ENCODE measurements around the gene LIMS1.
"Not testable (repeated sequence)": the region's sequence is repeated elsewhere in the genome, so short reads cannot be mapped to it uniquely, and the experiment has no call there.

DNA sequence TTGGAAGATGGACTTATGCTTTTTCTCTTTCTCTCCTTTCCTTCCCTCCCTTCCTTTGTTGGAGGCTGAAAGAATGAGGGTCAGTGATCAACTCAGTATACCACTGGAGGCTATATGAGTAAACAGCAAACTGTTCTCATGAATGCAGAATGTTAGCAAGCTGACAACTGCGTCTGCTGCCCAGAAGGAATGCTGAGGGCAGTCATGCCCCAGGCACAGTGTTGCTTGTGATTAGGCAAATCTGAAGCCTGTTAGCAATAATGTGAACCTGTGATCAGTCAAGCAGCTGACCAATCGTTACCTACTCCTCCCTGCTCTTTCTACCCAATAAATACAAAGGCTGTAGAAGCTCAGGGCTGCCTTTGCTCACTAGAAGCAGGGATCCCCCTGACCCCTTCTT lies 22.3 kb downstream of the LIMS1 start:
- TF ChIP-seq, protein P1, sequence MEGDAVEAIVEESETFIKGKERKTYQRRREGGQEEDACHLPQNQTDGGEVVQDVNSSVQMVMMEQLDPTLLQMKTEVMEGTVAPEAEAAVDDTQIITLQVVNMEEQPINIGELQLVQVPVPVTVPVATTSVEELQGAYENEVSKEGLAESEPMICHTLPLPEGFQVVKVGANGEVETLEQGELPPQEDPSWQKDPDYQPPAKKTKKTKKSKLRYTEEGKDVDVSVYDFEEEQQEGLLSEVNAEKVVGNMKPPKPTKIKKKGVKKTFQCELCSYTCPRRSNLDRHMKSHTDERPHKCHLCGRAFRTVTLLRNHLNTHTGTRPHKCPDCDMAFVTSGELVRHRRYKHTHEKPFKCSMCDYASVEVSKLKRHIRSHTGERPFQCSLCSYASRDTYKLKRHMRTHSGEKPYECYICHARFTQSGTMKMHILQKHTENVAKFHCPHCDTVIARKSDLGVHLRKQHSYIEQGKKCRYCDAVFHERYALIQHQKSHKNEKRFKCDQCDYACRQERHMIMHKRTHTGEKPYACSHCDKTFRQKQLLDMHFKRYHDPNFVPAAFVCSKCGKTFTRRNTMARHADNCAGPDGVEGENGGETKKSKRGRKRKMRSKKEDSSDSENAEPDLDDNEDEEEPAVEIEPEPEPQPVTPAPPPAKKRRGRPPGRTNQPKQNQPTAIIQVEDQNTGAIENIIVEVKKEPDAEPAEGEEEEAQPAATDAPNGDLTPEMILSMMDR (IDR thresholded peaks at IDR 0.05; ENCODE audit: low read depth, low read length) = not testable (repeated sequence)
- TF ChIP-seq EZH2phosphoT487 (IDR thresholded peaks at IDR 0.05; ENCODE audit: low read depth) = not testable (repeated sequence)
